Activated CD8-positive, alpha-beta T cell treated with anti-CD3 and anti-CD28 coated beads for 36 hours (primary cell): ENCODE data around the gene FAM174B. TPM values are rescaled to one million over a fixed set of nuclear protein-coding genes. Genes with fewer than 3 reads are reported as not detected.

ENCODE experiments used
- ATAC-seq: fragments of 200-7000 bp; cut with Tn5 transposase; one replicate; pipeline ENCODE4 v1.10.0; 2021; ENCODE audit warnings: mild to moderate bottlenecking, moderate library complexity
- CTCF ChIA-PET: fragments of 350-600 bp; sonication (Branson Sonifier 250); formaldehyde crosslinking; loops from one replicate; lab custom pipeline; 2021; ENCODE audit warnings: antibody characterized with exemption; lab: Charles Lee
- POLR2A ChIA-PET: fragments of 350-600 bp; sonication (Branson Sonifier 250); formaldehyde crosslinking; loops from one replicate; lab custom pipeline; 2021; ENCODE audit warnings: antibody characterized with exemption; lab: Charles Lee
- DNase-seq: peaks from one replicate; pipeline ENCODE4 v3.0.0-alpha.2; 2020
- H3K27ac Mint-ChIP-seq: one replicate; pipeline ENCODE4 v1.8.0; 2021; ENCODE audit warnings: mild to moderate bottlenecking, mixed read lengths
- H3K27me3 Mint-ChIP-seq: one replicate; pipeline ENCODE4 v1.8.0; 2021; ENCODE audit warnings: mixed read lengths
- H3K36me3 Mint-ChIP-seq: one replicate; pipeline ENCODE4 v1.8.0; 2021; ENCODE audit warnings: low read depth, mixed read lengths
- H3K4me1 Mint-ChIP-seq: one replicate; pipeline ENCODE4 v1.8.0; 2021; ENCODE audit warnings: low read depth, mixed read lengths
- H3K4me3 Mint-ChIP-seq: one replicate; pipeline ENCODE4 v1.8.0; 2021; ENCODE audit warnings: mild to moderate bottlenecking, moderate library complexity, mixed read lengths
- H3K9me3 Mint-ChIP-seq: one replicate; pipeline ENCODE4 v1.8.0; 2021; ENCODE audit warnings: mixed read lengths
- intact Hi-C: fragments of 100-400 bp; cut with micrococcal nuclease; formaldehyde crosslinking; loops from one replicate; pipeline ENCODE4 v1.10.0; 2022
- total RNA-seq, 2 experiments: library from RNA; stranded (reverse); gene quantifications; one replicate each; pipeline ENCODE4 v1.2.3, GENCODE V29; 2021
- TF ChIP-seq, protein P1 (sequence below): fragments of 200-600 bp; IDR thresholded peaks from one replicate; pipeline ENCODE4 v1.8.0; 2022; ENCODE audit warnings: antibody characterized with exemption, mild to moderate bottlenecking

The FAM174B gene
- total RNA-seq, 2 experiments from 2014 or later, result 2.6 to 3.0 TPM

DNA sequence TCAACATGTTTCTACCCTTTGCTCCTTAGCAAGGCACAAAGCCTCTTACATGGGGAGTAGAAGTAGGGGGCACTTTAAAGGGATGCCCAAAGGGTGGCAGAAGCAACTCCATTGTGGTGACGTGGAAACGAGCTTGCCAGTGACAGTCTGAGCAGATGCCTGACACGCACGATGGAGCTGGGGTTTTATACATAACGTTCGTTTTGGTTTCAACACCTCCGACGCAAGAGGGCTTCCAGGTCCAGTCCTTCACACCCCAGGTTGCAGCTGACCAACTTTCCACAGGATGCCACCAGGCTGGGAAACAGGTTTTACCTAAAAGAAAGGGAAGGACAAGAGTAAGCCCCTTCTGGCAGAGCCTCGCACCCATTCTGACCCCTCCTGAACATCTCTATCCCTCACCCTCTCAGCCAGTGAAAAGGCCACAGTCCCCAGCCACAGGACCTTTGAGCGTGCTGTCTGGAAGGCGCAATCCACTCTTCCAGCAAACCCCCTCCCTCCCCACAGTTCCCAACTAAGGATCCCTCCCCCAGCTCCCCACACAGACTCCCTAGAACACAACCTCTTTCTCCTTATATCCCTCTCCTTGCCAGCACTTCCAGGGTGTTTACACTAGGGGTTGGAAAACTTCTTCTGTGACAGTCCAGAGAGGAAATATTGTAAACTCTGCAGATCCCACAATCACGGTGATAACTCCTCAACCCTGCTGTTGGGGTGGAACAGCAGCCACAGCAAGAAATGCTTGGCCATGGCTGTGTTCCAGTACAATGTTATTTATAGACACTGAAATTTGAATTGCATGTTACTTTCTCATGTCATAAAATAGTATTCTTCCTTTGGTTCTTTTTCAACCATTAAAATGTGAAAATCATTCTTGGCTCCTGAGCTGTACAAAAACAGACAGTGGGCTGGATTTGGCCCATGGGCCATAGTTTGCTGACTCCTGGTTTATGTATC lies 36.2 kb downstream of the FAM174B start:
- H3K27me3 Mint-ChIP-seq, result peaks cover 2% of the 10 kb centered on the region
- intact Hi-C loops, result no loop called here
- DNase-seq, result no peak
- H3K4me1 Mint-ChIP-seq, result peaks cover 3% of the 10 kb centered on the region
- no peaks in the 10 kb centered on the region for H3K9me3 Mint-ChIP-seq
- H3K4me3 Mint-ChIP-seq, result no peak overlapping the region
- ChIA-PET POLR2A (no interaction called here), CTCF (interaction anchor here (0.6 kb wide), 1 partner anchor 179 kb away, joined by 3 read pairs; no protein-coding TSS in a partner anchor)
- no peaks in the 10 kb centered on the region for H3K36me3 Mint-ChIP-seq
- TF ChIP-seq, protein P1, sequence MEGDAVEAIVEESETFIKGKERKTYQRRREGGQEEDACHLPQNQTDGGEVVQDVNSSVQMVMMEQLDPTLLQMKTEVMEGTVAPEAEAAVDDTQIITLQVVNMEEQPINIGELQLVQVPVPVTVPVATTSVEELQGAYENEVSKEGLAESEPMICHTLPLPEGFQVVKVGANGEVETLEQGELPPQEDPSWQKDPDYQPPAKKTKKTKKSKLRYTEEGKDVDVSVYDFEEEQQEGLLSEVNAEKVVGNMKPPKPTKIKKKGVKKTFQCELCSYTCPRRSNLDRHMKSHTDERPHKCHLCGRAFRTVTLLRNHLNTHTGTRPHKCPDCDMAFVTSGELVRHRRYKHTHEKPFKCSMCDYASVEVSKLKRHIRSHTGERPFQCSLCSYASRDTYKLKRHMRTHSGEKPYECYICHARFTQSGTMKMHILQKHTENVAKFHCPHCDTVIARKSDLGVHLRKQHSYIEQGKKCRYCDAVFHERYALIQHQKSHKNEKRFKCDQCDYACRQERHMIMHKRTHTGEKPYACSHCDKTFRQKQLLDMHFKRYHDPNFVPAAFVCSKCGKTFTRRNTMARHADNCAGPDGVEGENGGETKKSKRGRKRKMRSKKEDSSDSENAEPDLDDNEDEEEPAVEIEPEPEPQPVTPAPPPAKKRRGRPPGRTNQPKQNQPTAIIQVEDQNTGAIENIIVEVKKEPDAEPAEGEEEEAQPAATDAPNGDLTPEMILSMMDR, result no peak
- no peak for ATAC-seq
- no peak overlapping the region for H3K27ac Mint-ChIP-seq

DNA sequence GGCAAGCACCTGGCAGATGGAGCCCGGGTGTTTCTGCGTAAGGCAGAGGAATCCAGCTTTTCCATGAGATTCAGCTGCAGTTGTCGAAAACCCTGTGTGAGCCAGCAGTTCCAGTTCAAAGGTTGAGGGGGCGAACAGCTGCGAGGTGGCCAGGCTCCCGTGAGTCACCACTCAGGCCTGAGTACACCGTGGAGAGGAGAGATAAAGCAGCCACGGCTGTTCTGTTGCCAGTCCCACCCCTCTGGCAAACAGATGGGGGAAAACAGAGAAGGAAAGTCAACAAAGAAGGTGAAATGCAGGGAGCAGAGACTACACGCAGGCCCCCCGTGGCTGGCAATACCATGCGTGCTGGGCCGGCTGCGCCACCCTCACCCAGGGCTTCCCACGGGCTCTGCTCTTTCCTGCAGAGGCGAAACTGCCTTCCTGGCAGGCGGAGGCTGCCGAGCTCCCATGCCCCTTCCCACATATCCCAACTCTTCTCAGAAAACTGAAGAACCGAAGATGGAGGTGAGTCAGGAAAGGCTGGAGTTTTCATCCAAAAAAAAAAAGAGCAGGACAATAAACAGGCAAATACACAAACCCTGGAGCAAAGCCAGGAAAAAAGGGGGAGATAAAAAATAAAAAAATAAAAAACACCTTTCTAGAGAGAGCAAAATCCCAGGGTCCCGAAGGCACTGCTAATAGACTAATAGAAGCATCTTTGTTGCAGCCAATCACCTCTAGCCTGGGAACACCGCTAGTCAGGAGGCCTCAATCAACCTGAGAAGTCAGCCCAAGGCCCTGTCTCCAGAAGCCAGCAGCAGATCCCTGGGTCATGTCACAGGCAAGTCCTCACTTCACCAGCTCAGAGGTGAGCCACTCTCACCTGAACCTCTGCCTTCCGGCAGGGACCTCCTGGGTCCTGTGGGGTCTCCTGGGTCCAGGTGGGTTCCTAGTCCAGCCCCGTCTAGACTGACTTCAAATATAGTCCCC lies 37.7 kb downstream of the FAM174B start:
- intact Hi-C loops, result no loop called here
- Mint-ChIP-seq H3K27ac (no peak overlapping the region), H3K4me1 (no peaks in the 10 kb centered on the region), H3K9me3 (no peaks in the 10 kb centered on the region), H3K27me3 (no peaks in the 10 kb centered on the region), H3K36me3 (no peaks in the 10 kb centered on the region), H3K4me3 (no peak overlapping the region)
- TF ChIP-seq, protein P1, result no peak
- no peak for ATAC-seq
- ChIA-PET POLR2A (no interaction called here), CTCF (no interaction called here)
- no peak for DNase-seq

DNA sequence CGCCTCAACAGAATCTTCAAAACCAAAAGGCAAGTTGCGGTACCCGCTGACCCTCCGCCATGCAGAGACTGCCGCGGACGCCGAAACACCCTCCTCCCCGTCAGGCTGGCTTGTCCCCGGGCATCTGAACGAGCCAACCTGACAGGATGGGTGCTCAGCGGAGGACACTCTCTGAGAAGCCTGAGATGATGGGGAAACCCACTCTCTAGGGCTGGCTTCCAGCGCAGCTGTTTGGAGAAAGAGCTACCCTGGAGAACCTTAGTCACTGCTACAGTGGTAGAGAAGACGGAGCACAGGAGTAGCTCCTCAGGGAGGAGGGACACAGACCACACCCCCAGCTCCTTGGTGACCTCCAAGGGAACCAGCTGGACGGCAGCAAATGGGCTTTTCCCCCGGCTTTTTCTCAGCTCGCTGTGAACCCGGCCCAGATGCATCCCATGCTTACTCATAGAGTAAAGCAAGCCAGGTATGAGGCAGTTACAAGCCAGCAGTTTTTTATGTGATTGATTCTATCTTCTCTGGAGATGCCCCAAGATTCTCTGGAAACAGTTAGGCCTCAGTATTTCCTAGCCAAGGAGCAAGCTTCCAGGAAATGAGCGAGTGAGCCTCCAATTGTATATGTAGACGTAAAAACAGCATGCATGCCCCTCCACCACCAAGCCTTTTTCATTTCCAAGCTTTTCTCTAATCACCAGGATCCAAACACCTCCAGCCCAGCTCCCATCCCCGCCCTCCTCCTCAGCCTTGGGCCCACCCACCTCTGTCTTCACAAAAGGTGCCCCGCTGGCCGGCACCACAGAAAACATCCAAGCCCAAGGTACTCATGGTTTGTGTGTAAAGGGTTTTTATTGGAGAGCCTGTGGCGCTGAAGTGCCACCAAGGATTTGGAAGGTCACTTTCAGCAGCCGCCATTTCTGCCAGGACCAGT lies 38.7 kb downstream of the FAM174B start:
- Mint-ChIP-seq H3K9me3 (no peaks in the 10 kb centered on the region), H3K4me3 (no peak overlapping the region), H3K36me3 (no peaks in the 10 kb centered on the region), H3K4me1 (no peaks in the 10 kb centered on the region), H3K27me3 (no peaks in the 10 kb centered on the region), H3K27ac (no peak overlapping the region)
- DNase-seq, result no peak
- ChIA-PET CTCF (no interaction called here), POLR2A (no interaction called here)
- TF ChIP-seq, protein P1, result no peak
- intact Hi-C loops, result no loop called here
- no peak for ATAC-seq

DNA sequence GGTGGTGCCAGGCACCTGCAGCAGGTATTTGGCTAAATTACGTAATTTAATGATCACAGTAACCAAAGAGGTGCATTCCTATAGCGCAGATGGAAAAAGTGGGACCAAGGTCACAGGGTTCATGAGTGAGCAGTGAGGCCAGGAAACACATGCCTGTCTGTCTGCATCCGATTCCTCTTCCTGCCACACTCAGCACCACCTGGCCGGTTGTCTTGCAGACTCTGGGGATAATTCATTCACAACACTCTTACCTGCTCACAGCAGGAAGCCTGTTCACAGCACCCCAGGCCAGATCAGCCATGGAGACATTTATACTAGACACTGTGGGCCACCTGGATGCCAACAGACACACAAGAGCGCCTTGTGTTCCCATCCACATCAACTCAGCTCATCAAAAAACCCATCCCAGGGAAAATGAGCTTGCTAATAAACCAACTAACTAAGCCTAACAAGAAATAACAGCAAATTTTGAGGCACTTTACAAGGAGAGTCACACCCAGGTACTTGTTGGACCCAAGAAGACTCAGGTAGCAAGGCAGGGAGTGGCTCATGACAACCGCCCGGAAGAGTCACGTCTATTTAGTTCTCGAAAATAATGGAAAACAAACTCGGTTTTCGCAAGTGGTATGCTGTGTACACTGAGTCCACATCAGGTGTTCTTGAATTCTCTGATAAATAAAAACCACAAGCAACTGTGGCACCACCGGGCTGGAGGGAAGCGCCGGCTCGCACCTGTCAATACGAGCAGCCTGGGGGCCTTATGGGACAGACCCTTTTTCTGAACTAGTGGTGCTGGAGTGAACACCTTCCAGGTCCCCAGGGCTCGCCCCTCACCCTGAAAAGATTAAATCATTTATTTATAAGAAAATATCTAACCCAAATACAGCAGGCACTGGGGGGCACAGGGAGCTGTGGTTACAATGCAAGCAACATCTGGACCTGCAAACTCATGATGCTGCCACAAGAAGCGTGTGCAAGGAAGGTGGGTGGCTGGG lies 40.5 kb downstream of the FAM174B start:
- CTCF ChIA-PET, result no interaction called here
- no peak for DNase-seq
- intact Hi-C loops, result loop anchor here (5.0 kb wide), 1 partner anchor 102 kb away; no protein-coding TSS in a partner anchor

More for the DNA sequence above, 40.5 kb downstream of the FAM174B start:
- no peak overlapping the region for H3K27ac Mint-ChIP-seq
- H3K4me3 Mint-ChIP-seq, result no peak overlapping the region
- H3K4me1 Mint-ChIP-seq, result no peaks in the 10 kb centered on the region
- no peaks in the 10 kb centered on the region for H3K9me3 Mint-ChIP-seq
- POLR2A ChIA-PET, result no interaction called here
- ATAC-seq, result no peak
- no peaks in the 10 kb centered on the region for H3K27me3 Mint-ChIP-seq
- TF ChIP-seq, protein P1, result no peak
- no peaks in the 10 kb centered on the region for H3K36me3 Mint-ChIP-seq
